Karpas-422 (cell line): ENCODE results near the gene NDE1. TPM values are rescaled to one million over a fixed set of nuclear protein-coding genes. Genes with fewer than 3 reads are reported as not detected.

Source experiments
- DNase-seq: peaks from one replicate; pipeline ENCODE4 v3.0.0-alpha.2; 2015
- H2AFZ ChIP-seq: fragments of 200-600 bp; sonication (generic); 2 replicates; pipeline ENCODE4 v1.6.1; 2014; ENCODE audit warnings: antibody characterized with exemption, low read length, mixed read lengths
- H3K27ac ChIP-seq: fragments of 200-600 bp; sonication (generic); 2 replicates; pipeline ENCODE4 v1.5.1; 2014; ENCODE audit warnings: mild to moderate bottlenecking, low read length, moderate library complexity
- H3K27me3 ChIP-seq: fragments of 200-600 bp; sonication (generic); 2 replicates; pipeline ENCODE4 v1.6.1; 2014; ENCODE audit warnings: low read length, mixed read lengths
- H3K36me3 ChIP-seq: fragments of 200-600 bp; sonication (generic); 2 replicates; pipeline ENCODE4 v1.6.1; 2014; ENCODE audit warnings: low read length, mixed read lengths; ENCODE audit not compliant: insufficient read depth
- H3K4me1 ChIP-seq: fragments of 200-600 bp; sonication (generic); 2 replicates; pipeline ENCODE4 v1.6.1; 2014; ENCODE audit warnings: mild to moderate bottlenecking, low read length, mixed read lengths
- H3K4me2 ChIP-seq: fragments of 200-600 bp; sonication (generic); 2 replicates; pipeline ENCODE4 v1.6.1; 2014; ENCODE audit warnings: low read length, low read depth, mild to moderate bottlenecking; ENCODE audit not compliant: poor library complexity, severe bottlenecking
- H3K4me3 ChIP-seq: fragments of 200-600 bp; sonication (generic); 2 replicates; pipeline ENCODE4 v1.5.1; 2014; ENCODE audit warnings: mild to moderate bottlenecking, antibody characterized with exemption, low read length, mixed read lengths
- H3K79me2 ChIP-seq: fragments of 200-600 bp; sonication (generic); 2 replicates; pipeline ENCODE4 v1.6.1; 2014; ENCODE audit warnings: mild to moderate bottlenecking, low read length, mixed read lengths
- H3K9ac ChIP-seq: fragments of 200-600 bp; sonication (generic); 2 replicates; pipeline ENCODE4 v1.6.0; 2014; ENCODE audit warnings: low read length
- H3K9me2 ChIP-seq: fragments of 200-600 bp; sonication (generic), shearing (Covaris generic); replicated peaks from 2 replicates; pipeline ENCODE4 v1.6.0; 2014; ENCODE audit warnings: mild to moderate bottlenecking, low read length, moderate library complexity; ENCODE audit not compliant: insufficient read depth
- H3K9me3 ChIP-seq: fragments of 300-700, 200-600 bp; sonication (generic); 2 replicates; pipeline ENCODE4 v1.6.1; 2014; ENCODE audit warnings: low read length, mixed read lengths
- H4K20me1 ChIP-seq: fragments of 200-600 bp; sonication (generic); 2 replicates; pipeline ENCODE4 v1.6.1; 2014; ENCODE audit warnings: mild to moderate bottlenecking, antibody characterized with exemption, low read length, low read depth; ENCODE audit not compliant: insufficient read depth
- total RNA-seq: library from RNA; depleted of rRNA; stranded (reverse); fragments of >200 nt; shearing (Covaris generic); gene quantifications from 2 replicates; pipeline ENCODE4 v1.2.3, GENCODE V29; 2014; ENCODE audit warnings: low replicate concordance; rRNA removed

NDE1 gene
- total RNA-seq, 1 experiment from 2014 or later = 39.4 TPM

DNA sequence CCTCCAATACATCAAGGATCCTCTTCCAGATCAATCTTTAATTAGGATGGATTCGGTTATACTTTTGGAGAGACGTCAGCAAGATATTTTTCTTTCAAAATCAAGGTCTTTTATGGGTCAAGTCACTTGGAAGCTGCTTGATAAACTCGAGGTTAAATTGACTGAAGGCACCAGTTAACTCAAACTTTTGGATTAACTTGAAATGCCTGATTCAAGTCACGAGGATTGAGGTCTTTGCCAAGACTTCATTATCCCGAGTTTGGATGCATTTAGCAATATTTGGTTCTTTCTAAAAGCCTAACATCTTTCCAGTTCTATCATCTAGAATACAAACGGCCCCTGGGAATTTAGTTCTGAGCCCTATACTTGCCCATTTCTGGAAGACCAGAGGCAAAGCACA is 123.9 kb downstream of the NDE1 start:
- no peak overlapping the region for H2AFZ ChIP-seq
- H3K79me2 ChIP-seq = no peaks in the 10 kb centered on the region
- DNase-seq = no peak
- H3K9me2 ChIP-seq = no peaks in the 10 kb centered on the region
- H3K27ac ChIP-seq = no peak overlapping the region
- no peaks in the 10 kb centered on the region for H3K27me3 ChIP-seq
- H3K4me3 ChIP-seq = no peak overlapping the region
- no peaks in the 10 kb centered on the region for H3K4me1 ChIP-seq
- H3K36me3 ChIP-seq = no peaks in the 10 kb centered on the region
- no peak overlapping the region for H3K9ac ChIP-seq
- H3K4me2 ChIP-seq = no peak overlapping the region
- no peaks in the 10 kb centered on the region for H4K20me1 ChIP-seq
- no peaks in the 10 kb centered on the region for H3K9me3 ChIP-seq

DNA sequence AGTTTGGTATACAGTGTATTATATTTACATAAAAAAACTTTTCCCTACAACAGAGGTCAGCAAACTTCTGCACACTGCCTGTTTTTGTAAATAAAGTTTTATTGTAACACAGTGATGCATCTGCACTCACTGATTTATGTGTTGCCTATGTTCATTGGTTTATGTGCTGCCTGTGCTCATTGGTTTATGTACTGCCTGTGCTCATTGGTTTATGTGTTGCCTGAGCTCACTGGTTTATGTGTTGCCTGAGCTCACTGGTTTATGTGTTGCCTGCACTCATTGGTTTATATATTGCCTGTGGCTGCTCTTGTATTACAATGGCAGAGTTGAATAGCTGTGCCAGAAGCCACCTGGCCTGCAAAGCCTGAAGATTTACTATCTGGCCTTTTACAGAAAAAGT is 125.2 kb downstream of the NDE1 start:
- H4K20me1 ChIP-seq = no peaks in the 10 kb centered on the region
- H3K9me2 ChIP-seq = no peaks in the 10 kb centered on the region
- no peaks in the 10 kb centered on the region for H3K4me1 ChIP-seq
- no peak overlapping the region for H2AFZ ChIP-seq
- no peaks in the 10 kb centered on the region for H3K36me3 ChIP-seq
- no peak overlapping the region for H3K4me3 ChIP-seq
- no peaks in the 10 kb centered on the region for H3K27me3 ChIP-seq
- H3K27ac ChIP-seq = no peak overlapping the region
- no peak overlapping the region for H3K4me2 ChIP-seq
- H3K79me2 ChIP-seq = no peaks in the 10 kb centered on the region
- peak; percentile 71 for DNase-seq
- H3K9me3 ChIP-seq = no peaks in the 10 kb centered on the region
- no peak overlapping the region for H3K9ac ChIP-seq

DNA sequence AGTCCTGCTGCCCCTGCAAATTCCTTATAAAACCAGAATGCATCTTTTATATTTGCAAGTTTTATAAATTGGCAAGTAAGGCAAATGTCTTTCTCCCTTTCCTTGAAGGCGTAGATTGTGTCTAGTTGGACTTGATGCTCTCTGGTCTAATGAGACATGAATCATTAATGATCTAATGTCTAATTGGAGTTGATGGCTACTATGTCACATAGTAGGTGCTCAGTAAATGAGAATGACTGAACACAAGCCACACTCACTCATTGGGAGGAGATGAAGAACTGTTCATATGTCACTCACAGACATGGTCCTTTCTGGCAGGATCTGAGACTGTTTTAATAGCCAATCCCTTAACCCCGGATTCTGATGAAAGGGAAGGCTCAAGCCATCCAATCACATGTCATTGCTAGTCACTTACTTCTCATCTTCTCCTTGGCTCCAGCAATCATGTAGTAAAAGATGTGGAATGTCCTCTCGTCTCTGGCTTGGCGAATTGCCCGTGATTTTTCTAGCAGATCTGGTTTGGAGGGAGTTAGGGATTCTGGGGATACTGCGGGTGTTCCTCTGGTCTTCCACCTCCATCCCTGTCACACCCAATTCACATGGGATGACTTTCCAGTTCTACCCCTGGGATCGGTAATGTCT is 125.7 kb downstream of the NDE1 start:
- Histone ChIP-seq H3K79me2 (no peaks in the 10 kb centered on the region), H3K4me2 (no peak overlapping the region), H3K9me3 (no peaks in the 10 kb centered on the region), H3K36me3 (no peaks in the 10 kb centered on the region), H3K9me2 (no peaks in the 10 kb centered on the region), H4K20me1 (no peaks in the 10 kb centered on the region), H3K27me3 (no peaks in the 10 kb centered on the region), H3K9ac (no peak overlapping the region), H3K4me3 (no peak overlapping the region), H3K4me1 (no peaks in the 10 kb centered on the region), H3K27ac (no peak overlapping the region), H2AFZ (no peak overlapping the region)
- no peak for DNase-seq

Other genes with a start within 250 kb of the NDE1 start
- 0.22 TPM in 1 of 2 replicates, not detected in the other for gene BMERB1, start 215.7 kb upstream of the NDE1 start, total RNA-seq
- 58.6 and 73.1 TPM in 2 replicates for gene MARF1, start 7.1 kb upstream of the NDE1 start, total RNA-seq
- gene MYH11, start 206.8 kb downstream of the NDE1 start, total RNA-seq = not detected in 2 replicates
- 19.6 and 45.3 TPM in 2 replicates for gene CEP20, start 238.4 kb downstream of the NDE1 start, total RNA-seq